Limb (tissue), 2 donors: ENCODE measurements around the gene RAB44.

Experiments used
- DNase-seq, 2 donors: peaks; one replicate each; pipeline ENCODE4 v3.0.0-alpha.2; 2016; ENCODE audit errors: extremely low spot score in 2 of 2

The RAB44 gene

DNA sequence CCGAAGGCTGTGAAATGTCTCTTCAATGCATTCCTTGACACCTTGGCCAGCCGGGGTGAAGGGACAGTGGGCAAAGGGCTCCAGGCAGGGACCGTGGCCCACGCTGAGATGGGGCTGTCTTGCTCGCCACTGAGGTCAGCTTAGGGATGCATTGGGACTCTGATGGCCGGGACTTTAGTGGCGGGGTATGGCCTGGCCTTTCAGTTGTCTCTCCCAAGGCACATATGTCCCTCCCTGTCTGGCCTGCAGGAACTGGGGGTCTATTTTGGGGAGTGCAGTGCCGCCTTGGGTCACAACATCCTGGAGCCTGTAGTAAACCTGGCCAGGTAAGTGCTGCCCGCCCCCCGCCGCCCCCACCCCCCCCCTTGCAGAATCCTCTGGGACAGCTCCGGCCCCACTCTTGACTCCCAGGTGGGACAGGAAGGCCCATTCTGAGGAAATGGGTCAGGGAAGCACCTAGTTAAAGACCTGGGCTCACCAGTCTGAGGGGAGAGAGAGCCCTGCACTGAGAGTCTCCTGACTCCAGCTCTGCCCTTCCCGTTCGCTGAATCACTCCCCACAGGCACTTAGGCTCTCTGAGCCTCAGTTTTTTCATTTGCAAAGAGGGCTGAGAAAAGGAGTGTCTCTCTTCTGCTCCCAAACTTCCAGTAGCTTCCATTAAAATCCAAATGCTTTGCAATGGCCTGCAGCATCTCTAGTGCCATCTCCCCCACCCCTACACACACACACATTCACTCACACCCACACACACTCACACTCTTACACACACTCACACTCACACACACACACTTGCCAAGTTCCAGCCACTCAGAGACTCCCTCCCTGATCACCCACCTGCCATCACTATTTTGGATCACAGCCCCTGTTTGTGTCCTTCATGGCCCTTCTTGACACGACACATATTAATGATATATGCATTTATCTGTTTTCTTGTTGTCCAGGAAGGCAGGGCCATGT is 33.1 kb downstream of the RAB44 start:
- DNase-seq = no peak

DNA sequence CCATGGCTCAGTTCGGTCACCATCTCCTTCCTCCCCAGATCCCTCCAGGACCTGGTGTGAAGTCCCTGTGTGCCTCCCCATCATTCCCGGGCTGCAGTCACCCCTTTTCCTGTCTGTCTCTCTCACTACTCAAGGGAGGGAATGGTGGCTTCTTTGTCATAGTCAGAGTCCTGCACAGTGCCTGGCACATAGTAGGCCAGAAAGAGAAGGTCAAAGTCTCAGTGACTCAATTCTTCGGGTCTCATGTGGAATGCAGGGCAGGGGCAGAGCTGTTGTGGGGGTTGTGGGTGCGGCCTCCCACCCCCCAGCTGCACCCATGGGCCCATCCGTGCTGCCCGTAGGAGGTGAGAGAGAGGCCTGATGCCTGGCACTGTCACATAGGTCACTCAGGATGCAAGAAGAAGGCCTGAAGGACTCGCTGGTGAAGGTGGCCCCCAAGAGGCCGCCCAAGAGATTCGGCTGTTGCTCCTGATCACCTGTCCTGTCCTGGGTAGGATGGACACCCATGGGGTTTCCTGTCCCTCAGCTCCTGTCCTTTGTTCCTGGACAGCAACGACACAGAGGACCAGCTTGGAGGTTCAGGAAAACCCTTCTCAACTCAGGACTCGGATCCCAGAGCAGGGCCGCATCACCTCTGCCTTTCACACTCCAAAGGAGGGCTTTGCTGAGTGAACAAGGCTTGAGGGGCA is 34.1 kb downstream of the RAB44 start:
- no peak for DNase-seq

DNA sequence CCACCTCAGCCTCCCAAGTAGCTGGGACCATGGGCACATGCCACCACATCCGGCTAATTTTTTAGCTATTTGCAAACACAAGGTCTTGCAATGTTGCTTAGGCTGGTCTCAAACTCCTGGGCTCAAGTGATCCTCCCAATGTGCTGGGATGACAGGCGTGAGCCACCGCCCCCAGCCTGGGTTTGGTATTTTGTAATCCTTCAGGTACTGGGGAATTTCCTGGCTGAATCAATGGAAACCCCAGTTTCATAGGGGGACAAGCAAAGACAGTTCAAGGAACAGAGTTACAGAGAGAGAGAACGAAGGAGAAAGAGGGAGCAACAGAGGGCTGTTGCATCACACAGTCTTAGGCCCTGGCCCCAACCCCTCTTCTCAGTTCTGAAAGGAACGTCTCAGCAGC is 35.7 kb downstream of the RAB44 start:
- DNase-seq = no peak

DNA sequence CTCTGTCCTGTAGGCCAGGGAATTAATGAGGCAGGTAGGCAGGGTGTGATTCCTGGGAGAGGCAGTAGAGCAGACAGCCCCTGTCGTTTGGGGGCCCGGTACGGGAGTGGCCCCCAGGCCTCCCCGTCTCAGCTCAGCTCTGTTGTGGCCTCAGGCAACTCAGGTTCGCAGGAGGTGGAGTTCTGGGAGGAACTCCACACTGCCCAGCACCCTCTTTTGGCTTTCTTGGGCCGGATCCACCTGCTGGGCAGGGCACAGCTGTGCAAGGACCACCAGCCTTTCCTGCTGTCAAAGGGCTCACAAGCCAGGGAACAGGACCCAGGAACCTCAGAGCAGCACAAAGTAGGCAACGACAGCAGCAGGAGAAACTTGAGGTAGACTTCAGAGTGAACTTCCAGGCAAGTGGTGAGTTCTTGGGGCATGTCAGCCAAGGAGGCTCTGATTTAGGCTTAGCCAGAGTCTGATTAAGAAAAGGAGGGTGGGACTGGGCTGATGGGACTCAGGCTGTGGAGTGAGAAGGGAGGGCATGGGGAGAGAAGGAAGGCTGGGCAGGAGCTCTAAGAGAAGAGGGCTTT is 36.9 kb downstream of the RAB44 start:
- no peak for DNase-seq

DNA sequence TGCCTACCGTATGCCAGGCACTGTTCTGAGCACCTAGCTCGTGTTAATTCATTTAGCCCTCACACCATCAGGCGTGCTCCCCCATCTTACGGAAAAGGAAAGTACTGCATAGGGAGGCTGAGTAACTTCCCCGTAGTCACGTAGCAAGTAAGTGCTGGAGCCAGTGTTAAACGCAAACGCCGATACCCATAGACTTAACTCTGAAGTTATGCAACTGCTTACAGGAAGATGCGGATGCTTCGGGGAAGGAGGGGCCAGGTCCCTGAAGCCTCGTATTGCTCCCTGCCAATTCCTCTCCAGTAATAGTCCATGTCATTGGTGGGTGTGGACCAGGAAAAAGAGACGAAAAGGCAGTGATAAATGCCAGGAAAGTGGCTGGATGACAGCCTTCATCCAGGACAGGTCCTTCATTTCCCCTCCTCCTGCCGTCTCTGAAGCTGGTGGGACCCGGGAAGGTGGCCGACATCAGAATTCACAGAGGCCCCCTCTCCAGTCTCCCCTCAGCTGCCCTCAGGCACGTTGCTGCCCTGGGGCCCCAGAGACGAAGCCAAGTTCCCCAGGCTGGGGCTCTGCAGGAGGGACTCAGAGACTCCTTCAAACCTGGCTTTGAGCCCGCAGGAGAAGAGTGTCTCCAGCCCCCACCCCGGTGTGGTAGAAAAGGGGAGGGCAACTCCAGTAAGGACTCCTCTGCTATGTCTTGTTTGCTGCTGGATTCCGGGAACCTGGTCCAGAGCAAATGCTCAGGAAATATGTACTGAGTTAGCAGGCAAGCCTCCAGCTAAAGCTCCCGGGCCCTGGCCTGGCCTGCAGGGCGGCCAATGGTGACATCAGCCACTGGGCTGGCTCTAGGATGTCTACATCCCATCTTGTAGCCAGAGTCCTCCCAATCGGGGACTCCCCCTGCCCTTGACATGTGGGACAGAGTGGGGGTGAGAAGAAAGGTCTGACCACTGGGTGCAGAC is 37.8 kb downstream of the RAB44 start:
- peak; percentile 77 to 81 for DNase-seq

DNA sequence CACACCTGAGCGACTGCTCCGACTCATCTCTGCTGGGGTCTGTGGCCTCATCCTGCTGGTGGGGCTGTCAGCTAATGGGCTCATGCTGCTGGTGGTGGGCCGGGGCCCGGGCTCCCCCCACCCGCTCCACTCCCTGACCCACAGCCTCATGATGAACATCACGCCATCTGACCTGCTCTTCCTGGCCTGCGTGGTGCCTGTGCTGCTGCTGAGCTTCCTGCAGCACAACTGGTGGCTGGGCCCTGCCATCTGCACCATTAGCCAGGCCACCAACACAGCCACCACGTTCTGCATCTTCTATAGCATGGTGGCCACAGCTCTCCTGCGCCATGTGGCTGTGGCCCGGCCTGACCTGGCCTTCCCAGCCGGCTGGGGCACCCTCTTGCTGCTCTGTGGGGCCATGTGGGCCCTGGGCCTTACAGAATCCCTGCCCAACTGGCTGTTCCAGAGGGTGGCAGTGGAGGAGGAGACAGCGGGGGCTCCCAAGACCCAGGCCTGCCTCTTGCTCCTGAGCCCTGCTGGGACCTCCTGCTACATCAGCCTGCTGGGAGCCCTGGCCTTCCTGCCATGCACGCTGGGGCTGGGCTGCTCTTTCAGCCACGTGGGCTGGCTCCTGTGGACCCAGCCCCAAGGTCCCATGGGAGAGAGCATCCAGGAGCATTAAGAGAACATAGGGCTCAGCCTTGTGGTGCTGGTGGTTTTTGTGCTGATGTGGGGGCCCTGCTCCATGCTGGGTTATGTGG is 39.6 kb downstream of the RAB44 start:
- no peak for DNase-seq

DNA sequence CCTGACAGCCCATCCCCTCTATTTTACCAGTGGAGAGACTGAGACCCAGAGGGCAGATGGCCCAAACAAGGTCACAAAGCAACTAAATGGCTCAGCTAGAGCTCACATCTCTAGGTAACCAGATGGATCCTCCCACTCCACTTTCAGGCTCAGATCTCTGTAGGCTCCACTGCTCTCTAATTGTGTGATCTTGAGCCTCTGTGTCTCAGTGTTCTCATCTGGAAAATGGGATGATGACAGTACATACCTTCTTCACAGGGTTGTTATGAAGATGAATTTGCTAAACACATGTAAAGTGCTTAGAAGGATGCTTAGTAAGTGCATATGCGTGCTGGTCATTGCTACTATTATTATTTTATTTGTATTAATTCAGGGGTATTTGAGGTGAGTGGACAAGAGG is 40.5 kb downstream of the RAB44 start:
- DNase-seq = no peak

DNA sequence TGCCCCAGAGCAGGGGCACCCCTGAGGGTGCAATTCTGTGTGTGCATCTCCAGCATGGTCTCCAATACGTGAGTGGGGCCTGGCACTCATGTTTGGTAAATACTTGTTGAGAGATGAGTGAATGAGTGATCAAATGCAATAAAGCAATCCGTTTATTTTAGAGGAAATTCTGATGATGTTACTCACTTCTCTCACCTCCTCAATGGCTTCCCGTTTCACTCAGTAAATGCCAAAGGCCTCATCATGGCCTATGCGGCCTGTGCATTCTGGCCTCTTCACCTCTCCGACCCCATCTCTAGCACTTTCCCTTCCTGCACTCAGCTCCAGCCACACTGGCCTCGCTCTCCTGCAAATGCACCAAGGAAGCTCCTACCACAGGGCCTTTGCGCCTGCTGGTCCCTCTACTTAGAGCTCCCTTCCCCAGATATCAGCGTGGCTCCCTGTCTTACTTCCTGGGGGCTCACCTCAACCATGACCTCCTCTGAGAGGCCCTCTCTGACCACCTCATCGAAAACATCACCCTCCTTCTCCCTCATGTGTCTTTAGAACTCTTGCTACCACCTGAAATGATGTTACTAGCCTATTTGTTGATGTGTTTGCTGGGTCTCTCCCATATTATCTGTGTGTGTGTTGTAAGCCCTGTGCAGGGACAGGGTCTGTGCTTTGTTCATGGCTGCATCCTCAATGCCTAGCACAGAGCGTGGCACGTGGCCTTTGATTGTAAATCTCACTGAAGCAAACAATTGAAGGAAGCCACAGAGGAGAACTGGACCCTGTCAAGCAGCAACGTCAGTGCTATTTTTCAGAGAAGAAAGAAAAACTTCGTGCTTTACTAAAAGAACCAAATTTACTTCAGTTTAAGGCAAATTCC is 42.6 kb downstream of the RAB44 start:
- no peak for DNase-seq

DNA sequence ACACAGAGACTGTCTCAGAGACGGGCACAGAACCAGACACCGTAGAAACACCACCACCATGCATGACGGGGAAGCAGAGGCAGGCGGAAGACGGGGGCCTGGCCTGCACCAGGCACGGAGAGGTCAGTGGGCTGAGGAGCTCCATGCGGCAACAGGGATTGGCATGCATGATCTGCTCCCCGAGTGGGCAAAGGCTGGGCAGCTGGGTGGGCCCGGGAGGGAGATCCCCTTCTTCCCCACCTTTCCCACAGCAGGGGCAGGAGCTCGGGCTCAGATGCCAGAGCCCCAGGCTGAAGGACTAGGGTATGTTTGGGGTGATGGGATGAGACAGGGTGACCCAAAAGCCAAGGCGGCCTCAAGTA is 43.2 kb downstream of the RAB44 start:
- DNase-seq = no peak

DNA sequence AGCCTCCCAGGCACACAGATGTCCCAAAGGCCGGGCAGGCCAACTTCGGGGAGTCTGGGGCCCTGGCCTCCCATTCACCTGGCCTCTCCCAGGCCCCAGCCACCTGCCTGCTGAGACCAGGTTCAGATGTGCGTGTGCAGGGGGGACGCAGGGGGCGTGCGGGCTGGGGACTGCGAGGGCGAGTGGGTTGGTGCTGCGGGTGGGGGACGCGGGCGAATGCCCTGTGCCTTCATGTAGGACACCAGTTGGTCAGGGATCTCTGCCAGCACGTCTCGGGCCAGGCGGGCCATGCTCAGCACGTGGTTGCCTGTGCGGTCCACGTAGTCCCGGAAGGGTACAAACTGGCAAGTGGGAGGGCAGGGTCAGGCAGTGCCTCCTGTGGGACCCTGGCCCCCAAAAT is 44.5 kb downstream of the RAB44 start:
- DNase-seq = no peak

DNA sequence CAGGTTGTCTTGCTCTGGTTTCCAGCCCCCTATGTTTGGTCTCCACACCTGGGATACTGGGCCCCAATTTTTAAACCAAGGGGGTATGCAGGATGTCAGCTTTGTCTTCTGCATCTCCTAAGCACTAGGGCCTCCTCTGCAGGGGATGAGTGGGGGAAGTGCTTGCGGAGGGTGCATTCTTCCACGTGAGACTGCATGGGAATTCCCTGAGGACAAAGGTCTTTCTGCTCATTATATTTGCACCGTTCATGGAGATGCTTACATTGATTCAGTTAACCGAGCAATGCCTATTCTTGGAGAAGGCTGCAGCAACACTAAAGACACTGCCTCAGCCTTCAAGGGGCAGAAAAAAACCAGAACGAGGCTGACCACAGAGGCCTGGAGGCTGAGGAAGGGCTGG is 45.4 kb downstream of the RAB44 start:
- DNase-seq = no peak

DNA sequence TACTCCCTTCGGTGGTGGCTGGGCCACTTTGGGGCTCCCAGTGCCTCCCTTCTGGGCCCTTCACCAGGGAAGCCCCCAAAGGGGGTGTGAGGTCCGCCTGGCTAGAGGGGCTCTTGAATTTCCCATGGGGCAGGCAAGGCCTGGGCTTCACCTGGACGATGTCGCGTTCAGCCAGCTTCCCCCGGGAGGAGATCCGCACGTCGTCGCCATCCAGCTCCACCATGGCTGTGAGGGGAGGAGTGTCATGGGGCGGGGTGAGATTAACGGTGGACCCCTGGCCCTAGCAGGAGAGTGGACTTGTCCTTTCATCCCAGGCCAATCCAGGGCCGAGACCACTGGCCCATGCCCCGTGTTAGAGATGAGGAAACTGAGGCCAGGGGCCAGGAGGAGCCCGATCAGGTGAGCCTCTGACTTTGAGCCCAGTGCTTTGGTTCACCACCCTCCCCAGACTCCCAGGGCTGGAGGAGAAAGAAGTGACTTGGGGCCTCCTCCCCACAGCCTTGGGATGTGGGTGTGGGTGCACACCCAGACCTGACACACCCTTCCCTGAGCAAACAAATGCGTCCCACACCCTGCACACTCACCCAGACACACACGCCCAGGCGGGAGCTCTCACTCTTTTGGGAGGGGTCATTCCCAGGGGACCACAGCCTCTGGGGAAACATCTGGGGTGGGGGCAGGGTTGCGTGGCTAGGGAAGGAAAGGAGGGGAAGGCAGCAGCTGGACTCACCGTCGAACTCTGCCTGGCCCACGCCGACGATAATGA is 46.1 kb downstream of the RAB44 start:
- no peak for DNase-seq

DNA sequence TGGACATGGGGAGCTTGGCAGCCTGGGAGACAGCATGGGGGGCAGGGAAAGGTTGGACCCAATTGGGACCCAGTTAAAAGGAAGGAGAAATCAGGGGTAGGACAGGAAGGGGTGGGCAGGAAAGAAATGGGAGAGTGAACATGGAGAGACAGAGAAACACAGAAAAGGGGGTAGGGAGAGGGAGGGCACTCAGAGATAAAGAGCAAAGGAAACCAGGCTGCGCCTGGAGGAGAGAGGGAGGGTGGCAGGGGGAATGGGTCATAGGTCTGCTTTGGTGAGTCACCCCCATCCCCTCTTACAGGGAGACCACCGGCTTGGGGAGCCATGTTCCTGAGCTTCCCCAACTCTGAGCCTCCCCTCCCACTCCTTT is 46.7 kb downstream of the RAB44 start:
- DNase-seq = no peak

DNA sequence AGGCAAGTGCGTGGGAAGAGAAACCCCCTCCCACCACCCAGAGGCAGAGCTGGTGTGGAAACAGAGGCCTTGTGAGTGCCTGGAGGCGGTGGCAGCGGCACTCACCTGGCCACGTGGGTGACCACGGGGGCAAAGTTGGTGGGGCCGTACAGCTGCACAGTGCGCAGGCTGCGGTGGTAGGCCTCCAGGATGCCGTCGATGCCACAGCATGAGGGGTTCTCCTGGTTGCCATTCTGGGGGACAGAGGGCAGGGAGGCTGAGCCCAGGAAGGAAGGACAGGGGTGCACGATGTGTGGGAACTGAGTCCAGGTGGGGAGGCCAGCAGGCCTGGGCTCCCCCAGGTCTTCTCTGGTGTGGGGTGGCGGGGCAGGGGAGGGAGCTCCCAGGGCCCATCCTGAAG is 47.7 kb downstream of the RAB44 start:
- DNase-seq = no peak

DNA sequence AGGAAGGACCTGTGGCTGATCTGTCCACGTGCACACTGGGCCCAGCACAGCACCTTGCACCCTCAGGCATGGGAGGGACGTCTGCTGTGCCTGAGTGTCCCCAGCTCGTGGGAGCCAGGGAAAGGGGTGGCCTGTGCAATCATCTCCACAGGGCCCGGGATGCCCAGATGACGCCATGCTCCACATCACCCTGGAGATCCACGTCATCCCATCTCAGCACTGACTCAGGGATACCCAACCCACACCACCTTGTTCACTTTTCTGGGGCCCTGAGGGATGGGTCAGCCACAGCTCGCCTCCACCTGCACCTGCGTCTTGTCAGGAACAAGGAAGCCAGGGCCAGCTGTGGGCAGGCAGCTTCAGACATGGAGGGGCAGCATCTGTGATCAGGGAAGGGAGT is 48.2 kb downstream of the RAB44 start:
- no peak for DNase-seq

DNA sequence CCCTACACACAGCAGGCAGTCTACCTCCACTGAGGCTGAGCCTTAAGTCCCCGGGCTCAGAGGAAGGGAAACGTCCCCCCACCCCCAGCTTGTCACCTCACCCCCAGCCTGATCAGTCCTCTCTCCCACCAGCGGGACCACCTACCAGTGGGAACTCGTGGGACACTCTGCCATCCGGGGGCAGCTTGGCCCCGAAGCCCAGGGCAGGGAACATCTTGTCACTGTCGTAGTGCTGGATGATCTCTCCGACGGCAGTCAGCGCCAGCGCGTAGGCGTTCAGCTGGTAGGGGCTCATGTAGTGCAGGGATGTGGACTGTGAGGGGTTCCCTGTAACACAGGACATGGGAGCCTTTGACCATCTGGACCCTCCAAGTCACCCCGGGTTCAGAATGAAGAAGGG is 48.6 kb downstream of the RAB44 start:
- DNase-seq = no peak

DNA sequence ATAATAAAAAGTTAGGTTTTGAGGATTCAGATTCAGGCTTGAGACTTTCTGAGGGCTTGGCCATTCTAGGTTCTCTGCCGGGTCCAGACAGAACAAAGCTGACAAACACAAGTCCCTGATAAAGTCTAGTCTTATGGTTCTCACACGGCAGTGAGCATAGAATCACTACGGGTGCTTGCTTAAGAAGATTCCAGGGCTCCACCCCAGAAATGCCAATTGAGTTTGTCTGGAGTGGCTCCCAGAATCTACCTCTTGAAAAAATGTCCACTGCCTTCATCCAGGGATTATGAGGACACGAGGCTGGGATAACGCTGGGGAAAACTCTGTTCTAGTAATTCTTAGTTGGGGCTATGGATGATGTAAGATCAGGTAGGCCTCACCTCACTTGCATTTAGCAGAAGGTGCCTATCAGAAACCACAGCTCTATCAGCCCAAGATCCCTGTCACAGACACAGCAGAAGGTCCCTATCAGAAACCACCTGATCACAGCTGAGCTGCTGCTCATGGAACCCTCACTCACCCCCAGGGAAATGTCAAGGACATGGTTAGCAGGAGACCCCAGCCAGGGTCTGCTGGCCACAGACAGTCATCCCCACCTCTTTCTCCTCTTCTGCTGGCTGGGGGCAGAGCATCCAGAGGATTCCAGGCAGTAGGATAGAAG is 52.3 kb downstream of the RAB44 start:
- DNase-seq = no peak

DNA sequence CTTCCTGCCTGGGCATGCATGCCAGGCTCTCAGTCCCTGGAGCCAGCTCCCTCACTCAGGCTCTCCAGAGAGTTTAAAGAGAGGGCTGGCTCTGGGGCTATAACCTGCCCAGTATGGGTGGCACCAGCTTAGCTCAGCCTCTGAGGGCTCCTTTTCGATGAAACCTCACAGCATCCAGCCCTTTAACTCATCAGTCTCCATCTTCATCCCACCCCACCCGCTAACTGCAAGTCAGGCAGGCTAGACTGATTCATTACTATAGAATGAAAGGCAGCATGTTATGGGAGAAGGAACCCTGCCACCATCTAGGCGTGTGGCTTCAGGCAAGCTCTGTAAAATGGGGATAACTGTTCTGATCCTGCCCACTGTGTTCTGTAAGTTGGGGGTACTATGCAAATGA is 53.5 kb downstream of the RAB44 start:
- DNase-seq = no peak

DNA sequence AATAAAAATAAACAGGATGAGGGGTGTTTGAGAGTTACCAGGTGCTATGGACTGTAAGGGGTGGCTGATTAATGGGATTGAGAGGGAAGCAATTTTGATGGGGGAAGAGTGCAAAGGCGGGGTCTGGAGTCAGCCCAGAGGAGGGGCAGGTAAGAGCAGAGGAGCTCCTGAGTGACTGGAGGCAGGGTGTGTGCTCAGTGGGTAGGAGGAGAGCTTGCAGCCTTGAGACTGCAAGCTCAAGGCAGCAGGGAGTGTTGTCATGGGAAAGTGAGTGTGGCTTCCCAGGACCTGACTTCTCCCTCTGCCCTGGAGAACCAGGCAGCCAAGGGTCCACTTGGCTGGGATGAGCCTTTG is 54.2 kb downstream of the RAB44 start:
- DNase-seq = no peak
